ENCODE results near the gene INPP5D.

Gene INPP5D

DNA sequence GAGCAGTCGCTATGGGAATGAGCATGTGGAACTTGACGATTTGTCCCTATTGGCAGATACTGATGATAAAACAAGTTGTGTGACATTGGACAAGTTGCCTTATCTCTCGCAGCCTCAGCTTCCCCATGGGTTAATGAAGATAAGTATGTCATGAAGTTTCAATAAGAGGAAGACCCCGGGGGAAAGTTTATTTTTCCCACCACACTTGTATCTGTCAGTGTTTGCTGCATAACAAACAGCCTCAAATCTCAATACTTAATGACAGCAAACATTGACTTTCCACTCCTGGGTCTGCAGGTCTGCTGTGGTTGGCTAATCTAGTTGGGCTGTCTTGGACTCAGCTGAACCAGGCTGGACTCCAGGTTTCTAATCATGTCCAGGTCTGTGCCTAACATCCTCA is 45.8 kb downstream of the INPP5D start:
- TF ChIP-seq TEAD4 (IDR thresholded peaks at IDR 0.05) (no peak), TAF1 (IDR thresholded peaks at IDR 0.05; ENCODE audit: low read depth) (no peak), RAD21 (IDR thresholded peaks at IDR 0.05; ENCODE audit: low read depth) (no peak), ZBTB7A (IDR thresholded peaks at IDR 0.05; ENCODE audit: low read depth) (no peak), REST (IDR thresholded peaks at IDR 0.05; ENCODE audit: low read depth) (no peak), FOXM1 (IDR thresholded peaks at IDR 0.05; ENCODE audit: borderline replicate concordance, low read depth) (no peak), EGR1 (IDR thresholded peaks at IDR 0.05) (no peak), CREB1 (IDR thresholded peaks at IDR 0.05; ENCODE audit: low read depth) (no peak), CEBPB (IDR thresholded peaks at IDR 0.05) (no peak)

GRCh38 chr2:233107011-233107410 is 46.9 kb downstream of the INPP5D start:
- TF ChIP-seq TAF1 (IDR thresholded peaks at IDR 0.05; ENCODE audit: low read depth) (no peak), FOXM1 (IDR thresholded peaks at IDR 0.05; ENCODE audit: borderline replicate concordance, low read depth) (no peak), TCF12 (IDR thresholded peaks at IDR 0.05; ENCODE audit: low read depth) (no peak), ZBTB7A (IDR thresholded peaks at IDR 0.05; ENCODE audit: low read depth) (no peak), CREB1 (IDR thresholded peaks at IDR 0.05; ENCODE audit: low read depth) (no peak), NFIC (IDR thresholded peaks at IDR 0.05) (no peak), CEBPB (IDR thresholded peaks at IDR 0.05) (no peak), YY1 (IDR thresholded peaks at IDR 0.05; ENCODE audit: low read depth) (no peak), MAX (IDR thresholded peaks at IDR 0.05) (no peak), REST (IDR thresholded peaks at IDR 0.05; ENCODE audit: low read depth) (no peak)
- TF ChIP-seq, protein P1, sequence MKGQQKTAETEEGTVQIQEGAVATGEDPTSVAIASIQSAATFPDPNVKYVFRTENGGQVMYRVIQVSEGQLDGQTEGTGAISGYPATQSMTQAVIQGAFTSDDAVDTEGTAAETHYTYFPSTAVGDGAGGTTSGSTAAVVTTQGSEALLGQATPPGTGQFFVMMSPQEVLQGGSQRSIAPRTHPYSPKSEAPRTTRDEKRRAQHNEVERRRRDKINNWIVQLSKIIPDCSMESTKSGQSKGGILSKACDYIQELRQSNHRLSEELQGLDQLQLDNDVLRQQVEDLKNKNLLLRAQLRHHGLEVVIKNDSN (IDR thresholded peaks at IDR 0.05): no peak

DNA sequence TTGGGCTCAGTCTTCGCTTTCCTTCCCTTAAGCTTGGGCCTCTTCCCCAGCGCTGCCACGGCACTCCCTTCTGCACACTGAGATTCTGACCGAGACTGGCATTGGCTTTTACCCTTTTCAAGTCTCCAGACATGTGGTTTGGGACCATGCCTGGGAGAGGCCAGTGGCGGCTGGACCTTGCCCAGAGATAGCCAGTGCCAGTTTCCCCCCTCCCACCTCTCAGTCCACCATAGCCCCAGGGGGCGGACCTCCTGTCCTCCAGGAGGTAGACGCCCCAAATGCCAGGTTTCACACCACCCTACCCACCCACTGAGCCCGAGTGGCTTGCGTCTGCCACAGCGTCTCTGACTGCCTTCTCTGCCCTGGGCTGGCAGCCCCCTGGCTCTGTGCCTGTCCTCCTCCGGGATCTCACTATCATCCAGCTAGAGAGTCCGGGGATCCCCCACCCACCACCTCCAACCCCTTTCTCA is 47.7 kb downstream of the INPP5D start:
- no peak for TF ChIP-seq ZBTB7A (IDR thresholded peaks at IDR 0.05; ENCODE audit: low read depth)
- no peak for TF ChIP-seq REST (IDR thresholded peaks at IDR 0.05; ENCODE audit: low read depth)
- no peak for TF ChIP-seq RAD21 (IDR thresholded peaks at IDR 0.05; ENCODE audit: low read depth)
- no peak for TF ChIP-seq YY1 (IDR thresholded peaks at IDR 0.05; ENCODE audit: low read depth)

- TF ChIP-seq TEAD4 (IDR thresholded peaks at IDR 0.05) (no peak), FOXM1 (IDR thresholded peaks at IDR 0.05; ENCODE audit: borderline replicate concordance, low read depth) (no peak), ZBTB7A (IDR thresholded peaks at IDR 0.05; ENCODE audit: low read depth) (no peak), TCF12 (IDR thresholded peaks at IDR 0.05; ENCODE audit: low read depth) (no peak), RAD21 (IDR thresholded peaks at IDR 0.05; ENCODE audit: low read depth) (no peak), MAX (IDR thresholded peaks at IDR 0.05) (no peak), EP300 (IDR thresholded peaks at IDR 0.05; ENCODE audit: borderline replicate concordance) (no peak), EGR1 (IDR thresholded peaks at IDR 0.05) (no peak), CEBPB (IDR thresholded peaks at IDR 0.05) (no peak), CREB1 (IDR thresholded peaks at IDR 0.05; ENCODE audit: low read depth) (no peak), TAF1 (IDR thresholded peaks at IDR 0.05; ENCODE audit: low read depth) (no peak)
- TF ChIP-seq, protein P1 (IDR thresholded peaks at IDR 0.05): no peak
Observed at GRCh38 chr2:233108611-233109490, 48.7 kb downstream of the INPP5D start.
